Measurements from ENCODE around the gene KCNQ1.

The KCNQ1 gene

DNA sequence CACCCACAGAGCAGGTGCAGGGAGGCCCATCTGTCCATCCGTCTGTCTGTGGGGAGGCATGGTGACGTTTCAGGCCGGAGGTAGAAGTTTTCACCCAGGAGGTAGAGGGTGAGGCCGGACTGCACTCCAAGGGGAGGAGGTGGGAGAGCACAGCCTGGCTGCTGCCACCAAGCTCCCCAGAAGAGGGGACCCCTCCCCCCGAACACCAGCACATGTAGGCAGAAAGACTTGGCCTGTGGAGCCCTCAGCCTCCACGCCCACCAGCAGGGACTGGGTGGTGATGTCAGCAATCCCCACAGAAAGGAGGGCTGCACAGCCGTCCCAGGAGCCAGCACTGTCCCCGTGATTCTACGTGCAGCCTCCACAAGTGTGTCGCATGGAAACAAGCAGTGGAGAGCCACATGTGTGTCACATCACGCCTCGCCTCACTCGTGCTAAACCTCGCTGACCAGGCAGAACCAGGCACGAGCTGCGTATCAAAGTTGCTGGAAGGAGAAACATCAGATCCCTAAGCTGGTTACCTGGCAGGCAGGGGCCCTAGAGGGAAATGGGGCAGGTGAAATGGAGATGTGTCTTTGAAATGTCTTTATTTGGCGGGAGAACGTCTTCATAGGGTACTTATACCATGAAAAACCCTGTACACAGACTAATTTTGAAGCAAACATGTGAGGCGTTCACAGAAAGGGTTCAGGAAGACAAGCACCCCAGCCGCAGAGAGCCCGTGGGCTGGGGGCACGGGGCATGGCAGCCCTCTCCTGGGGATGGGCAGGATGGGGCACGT, 391.7 kb downstream of the KCNQ1 start:
- DNase-seq (ENCODE audit: low read depth, low spot score): no peak

GRCh38 chr11:2837096-2837601, 392.3 kb downstream of the KCNQ1 start:
- peak; percentile 65 for DNase-seq (ENCODE audit: low read depth, low spot score)

DNA sequence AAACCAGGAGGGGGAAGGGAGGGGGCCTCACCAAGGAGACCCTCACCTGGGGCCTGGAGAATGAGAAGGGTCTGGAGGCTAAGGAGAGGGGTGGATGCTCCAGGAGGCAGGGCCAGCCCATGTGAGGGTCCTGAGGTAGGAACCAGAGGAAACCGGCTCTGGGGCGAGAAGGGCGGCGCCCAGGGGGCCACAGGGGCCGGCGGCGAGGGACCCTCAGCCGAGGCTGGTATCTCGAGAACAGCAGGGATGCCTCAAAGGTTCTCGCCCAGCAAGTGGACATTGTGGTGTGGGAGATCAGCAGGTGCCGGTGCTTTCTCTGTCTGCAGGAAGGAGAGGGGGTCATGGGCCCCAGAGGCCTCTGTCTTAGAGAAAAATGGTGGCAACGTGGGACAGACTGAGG, 392.8 kb downstream of the KCNQ1 start:
- DNase-seq (ENCODE audit: low read depth, low spot score): no peak

DNA sequence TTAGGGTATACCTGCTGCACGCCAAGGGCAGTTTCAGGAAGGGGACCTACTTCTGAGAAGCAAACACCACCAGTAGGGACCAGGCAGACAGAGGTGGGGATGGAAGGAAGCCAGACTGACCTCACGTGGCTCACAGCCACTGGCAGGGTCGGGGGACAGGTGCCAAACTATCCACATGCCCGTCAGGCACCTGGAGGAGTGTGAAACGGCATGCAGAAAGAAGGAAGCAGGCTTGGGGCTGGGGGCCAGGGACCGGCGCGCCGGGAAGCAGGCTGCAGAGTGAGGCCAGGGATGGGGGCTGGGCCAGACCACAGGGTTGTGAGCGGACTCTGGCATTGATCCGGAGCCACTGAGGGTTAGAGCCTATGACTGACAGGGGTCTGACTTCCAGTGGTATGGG, 393.3 kb downstream of the KCNQ1 start:
- DNase-seq (ENCODE audit: low read depth, low spot score): no peak

- DNase-seq (ENCODE audit: low read depth, low spot score): no peak
These were observed 394.0 kb downstream of the KCNQ1 start for GRCh38 chr11:2838676-2839294.

- DNase-seq (ENCODE audit: low read depth, low spot score): no peak
These were observed 394.7 kb downstream of the KCNQ1 start for GRCh38 chr11:2839395-2839943.

GRCh38 chr11:2841411-2842190, 396.8 kb downstream of the KCNQ1 start:
- DNase-seq (ENCODE audit: low read depth, low spot score): no peak

DNA sequence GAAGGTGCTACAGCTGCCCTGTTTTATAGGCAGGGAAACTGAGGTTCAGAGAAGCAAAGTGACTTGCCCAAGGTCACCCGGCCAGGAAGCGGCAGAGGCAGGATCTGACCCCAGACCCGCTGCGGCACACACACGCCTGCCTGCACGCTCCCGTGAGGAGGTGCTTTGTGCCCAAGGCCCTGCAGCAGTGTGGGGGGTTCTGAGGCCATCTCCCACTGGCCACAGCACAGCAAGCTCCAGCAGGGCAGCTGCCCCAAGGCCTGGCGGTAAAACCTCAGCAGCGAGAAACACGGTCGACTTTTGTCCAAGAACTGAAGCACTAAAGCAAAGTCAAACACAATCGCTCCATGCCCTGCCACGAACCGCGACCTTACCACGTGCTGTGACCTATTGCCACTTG, 398.1 kb downstream of the KCNQ1 start:
- DNase-seq (ENCODE audit: low read depth, low spot score): no peak

- DNase-seq (ENCODE audit: low read depth, low spot score): peak; percentile 50
These were observed 398.7 kb downstream of the KCNQ1 start for GRCh38 chr11:2843551-2843950.

GRCh38 chr11:2844116-2844842, 399.5 kb downstream of the KCNQ1 start:
- peak; percentile 35 for DNase-seq (ENCODE audit: low read depth, low spot score)

DNA sequence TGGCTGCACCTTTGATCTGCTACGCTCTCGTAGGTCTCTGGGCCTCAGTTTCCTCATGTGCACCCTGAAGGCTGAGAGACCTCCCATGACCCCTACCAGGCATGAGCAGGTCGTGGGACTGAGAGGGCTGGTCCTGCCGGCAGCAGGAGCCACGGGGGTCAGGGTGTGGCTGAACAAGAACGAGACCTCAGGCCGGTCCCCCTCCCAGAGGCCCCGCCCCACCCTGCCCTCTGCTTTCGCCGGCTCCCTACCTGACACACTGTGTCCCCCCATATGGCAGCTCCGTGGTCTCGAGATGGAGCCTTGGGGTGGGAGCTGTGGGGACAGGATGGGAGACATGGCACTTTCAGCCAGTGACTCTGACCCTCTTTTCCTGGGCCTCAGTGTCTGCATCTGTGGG, 400.2 kb downstream of the KCNQ1 start:
- no peak for DNase-seq (ENCODE audit: low read depth, low spot score)

DNA sequence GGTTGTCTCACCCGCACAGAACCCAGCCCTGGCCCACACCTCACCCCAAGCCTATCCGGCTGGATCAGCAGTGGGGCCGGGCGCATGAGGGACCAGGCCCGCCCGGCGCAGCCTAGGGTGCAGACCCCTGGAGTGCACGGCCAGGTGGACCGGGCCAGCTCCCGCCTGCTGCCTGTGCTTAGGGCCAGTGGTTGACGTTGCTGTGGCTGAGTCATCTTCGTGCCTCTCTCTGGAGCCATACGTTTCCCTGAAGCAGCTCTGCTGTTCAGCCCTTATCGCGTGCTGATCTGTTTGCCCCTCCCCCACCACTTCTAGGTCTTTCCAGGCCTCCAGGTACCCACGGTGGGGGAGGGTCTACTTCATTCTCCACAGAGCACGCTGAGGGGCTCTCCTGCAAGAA, 401.2 kb downstream of the KCNQ1 start:
- DNase-seq (ENCODE audit: low read depth, low spot score): peak; percentile 53

DNA sequence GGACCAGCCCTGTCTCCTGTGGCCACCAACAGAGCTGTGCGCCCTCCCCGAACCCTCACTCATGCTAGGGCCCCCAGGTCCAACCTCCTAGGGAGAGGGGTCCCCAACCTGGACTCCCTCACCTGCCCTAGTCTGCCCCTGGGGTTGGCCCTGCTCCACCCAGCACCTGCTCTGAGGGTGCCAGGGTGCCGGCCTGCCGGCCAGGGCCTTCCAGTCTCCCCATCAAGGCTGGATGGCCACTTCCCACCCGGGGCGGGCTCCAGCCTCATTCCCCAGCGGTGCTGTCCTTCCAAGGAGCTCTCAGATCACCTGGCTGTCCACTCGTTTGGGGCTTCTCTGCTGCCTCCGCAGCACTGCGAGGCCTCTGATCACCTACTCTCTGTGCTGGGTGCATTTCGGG, 401.7 kb downstream of the KCNQ1 start:
- DNase-seq (ENCODE audit: low read depth, low spot score): no peak

DNA sequence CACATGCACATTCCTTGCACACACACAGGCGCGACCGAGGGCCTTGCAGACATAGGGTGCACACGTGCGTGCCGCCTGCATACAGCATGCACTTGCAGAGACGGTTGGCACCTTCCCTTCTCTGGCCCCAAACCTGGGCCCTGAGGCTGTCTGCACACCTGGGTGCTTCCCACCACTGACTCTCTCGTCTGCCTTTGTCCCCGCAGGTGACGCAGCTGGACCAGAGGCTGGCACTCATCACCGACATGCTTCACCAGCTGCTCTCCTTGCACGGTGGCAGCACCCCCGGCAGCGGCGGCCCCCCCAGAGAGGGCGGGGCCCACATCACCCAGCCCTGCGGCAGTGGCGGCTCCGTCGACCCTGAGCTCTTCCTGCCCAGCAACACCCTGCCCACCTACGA, 402.8 kb downstream of the KCNQ1 start:
- no peak for DNase-seq (ENCODE audit: low read depth, low spot score)

- no peak for DNase-seq (ENCODE audit: low read depth, low spot score)
These were observed 403.7 kb downstream of the KCNQ1 start for GRCh38 chr11:2848497-2848896.

- DNase-seq (ENCODE audit: low read depth, low spot score): no peak
These were observed 405.4 kb downstream of the KCNQ1 start for GRCh38 chr11:2849994-2850770.

GRCh38 chr11:2853401-2853800, 408.6 kb downstream of the KCNQ1 start:
- no peak for DNase-seq (ENCODE audit: low read depth, low spot score)

GRCh38 chr11:2853997-2854560, 409.3 kb downstream of the KCNQ1 start:
- DNase-seq (ENCODE audit: low read depth, low spot score): no peak

- no peak for DNase-seq (ENCODE audit: low read depth, low spot score)
These were observed 410.4 kb downstream of the KCNQ1 start for GRCh38 chr11:2855162-2855561.

DNA sequence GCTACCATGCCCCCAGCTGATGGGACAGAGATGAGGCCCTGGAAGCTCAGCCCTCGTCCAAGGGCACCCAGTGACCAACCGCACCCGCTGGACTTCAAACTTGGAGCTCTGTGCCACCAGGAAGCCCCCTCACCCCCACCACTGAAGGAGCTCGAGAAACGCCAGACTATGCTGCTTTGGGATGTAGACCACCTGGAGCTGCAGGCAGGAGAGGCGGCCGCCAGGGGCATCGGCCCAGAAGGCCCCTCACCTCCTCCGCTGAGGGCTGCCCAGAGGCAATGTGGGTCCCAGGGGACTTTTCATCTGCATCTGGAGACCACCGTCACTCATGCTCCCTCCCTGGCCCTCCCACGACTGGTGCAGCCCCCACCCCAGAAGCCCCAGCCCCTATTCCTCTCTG, 412.5 kb downstream of the KCNQ1 start:
- DNase-seq (ENCODE audit: low read depth, low spot score): no peak

Measured in astrocyte of the hippocampus (primary cell).